PC-9 (cell line): ENCODE results near the gene UROD. TPM values are rescaled to one million over a fixed set of nuclear protein-coding genes. Genes with fewer than 3 reads are reported as not detected.

ENCODE experiments used
- BruUV-seq: library from RNA; stranded (reverse); fragments of 400-500 nt; replicated peaks from 2 replicates; lab custom pipeline; 2021; lab: Mats Ljungman, UMichigan
- CTCF ChIA-PET: fragments of 300-600 bp; sonication (Branson Sonifier 250); formaldehyde crosslinking; loops from one replicate; lab custom pipeline; 2022; ENCODE audit warnings: antibody characterized with exemption; lab: Charles Lee
- POLR2A ChIA-PET: fragments of 300-600 bp; sonication (Branson Sonifier 250); formaldehyde crosslinking; loops from one replicate; lab custom pipeline; 2022; ENCODE audit warnings: antibody characterized with exemption; ENCODE audit not compliant: unreplicated experiment; lab: Charles Lee
- DNase-seq, 2 experiments: peaks; one replicate each; pipeline versions ENCODE4 v3.0.0 to v3.0.0-alpha.2; 2015 to 2022; ENCODE audit warnings: mixed read lengths in 1 of 2
- H2AFZ ChIP-seq: fragments of 200-600 bp; sonication (generic); 2 replicates; pipeline ENCODE4 v1.8.1; 2017; ENCODE audit warnings: antibody characterized with exemption
- H3F3A ChIP-seq: fragments of 200-600 bp; sonication (generic); 2 replicates; pipeline ENCODE4 v1.8.1; 2017; ENCODE audit warnings: antibody characterized with exemption, mild to moderate bottlenecking, low read depth; ENCODE audit not compliant: insufficient read depth
- H3K27ac ChIP-seq: fragments of 200-600 bp; sonication (generic); 2 replicates; pipeline ENCODE4 v1.6.1; 2016; ENCODE audit warnings: mixed run types
- H3K27me3 ChIP-seq: fragments of 200-600 bp; sonication (generic); 2 replicates; pipeline ENCODE4 v1.6.1; 2016; ENCODE audit warnings: low read depth, mixed run types; ENCODE audit not compliant: insufficient read depth
- H3K36me3 ChIP-seq: fragments of 200-600 bp; sonication (generic); 2 replicates; pipeline ENCODE4 v1.6.1; 2016; ENCODE audit warnings: low read depth, mixed run types
- H3K4me1 ChIP-seq: fragments of 200-600 bp; sonication (generic); replicated peaks from 2 replicates; pipeline ENCODE4 v1.6.1; 2016; ENCODE audit warnings: mixed run types; ENCODE audit not compliant: insufficient read depth
- H3K4me2 ChIP-seq: fragments of 200-600 bp; sonication (generic); 2 replicates; pipeline ENCODE4 v1.6.1; 2017; ENCODE audit warnings: mixed run types
- H3K4me3 ChIP-seq: fragments of 200-600 bp; sonication (generic); 2 replicates; pipeline ENCODE4 v1.6.1; 2016; ENCODE audit warnings: mixed run types
- H3K79me2 ChIP-seq: fragments of 200-600 bp; sonication (generic); 2 replicates; pipeline ENCODE4 v1.6.1; 2017; ENCODE audit warnings: low read depth, mixed run types
- H3K9me2 ChIP-seq: fragments of 200-600 bp; sonication (generic); 2 replicates; pipeline ENCODE4 v1.8.1; 2017; ENCODE audit warnings: mild to moderate bottlenecking; ENCODE audit not compliant: insufficient read depth
- H3K9me3 ChIP-seq: fragments of 200-600 bp; sonication (generic); 2 replicates; pipeline ENCODE4 v1.8.1; 2016; ENCODE audit warnings: low read depth; ENCODE audit not compliant: insufficient read depth
- H4K20me1 ChIP-seq: fragments of 200-600 bp; sonication (generic); 2 replicates; pipeline ENCODE4 v1.8.1; 2017; ENCODE audit not compliant: insufficient read depth
- EZH2 ChIP-seq: fragments of 200-600 bp; sonication (generic); IDR thresholded peaks from 2 replicates; pipeline ENCODE4 v1.8.0; 2017; ENCODE audit warnings: antibody characterized with exemption, low read depth
- intact Hi-C: fragments of 100-400 bp; cut with micrococcal nuclease; formaldehyde crosslinking; loops from one replicate; pipeline ENCODE4 v1.10.0; 2022; ENCODE audit not compliant: unreplicated experiment
- total RNA-seq: library from RNA; stranded (reverse); gene quantifications from 2 replicates; pipeline ENCODE4 v1.2.3, GENCODE V29; 2021
- TF ChIP-seq, protein P1 (sequence below): fragments of 200-600 bp; sonication (generic); conservative IDR thresholded peaks from 2 replicates; pipeline ENCODE4 v1.6.1; 2017; ENCODE audit warnings: mixed run types, antibody characterized with exemption, mild to moderate bottlenecking, moderate library complexity

UROD gene
- total RNA-seq, 1 experiment from 2014 or later: 81.1 TPM

DNA sequence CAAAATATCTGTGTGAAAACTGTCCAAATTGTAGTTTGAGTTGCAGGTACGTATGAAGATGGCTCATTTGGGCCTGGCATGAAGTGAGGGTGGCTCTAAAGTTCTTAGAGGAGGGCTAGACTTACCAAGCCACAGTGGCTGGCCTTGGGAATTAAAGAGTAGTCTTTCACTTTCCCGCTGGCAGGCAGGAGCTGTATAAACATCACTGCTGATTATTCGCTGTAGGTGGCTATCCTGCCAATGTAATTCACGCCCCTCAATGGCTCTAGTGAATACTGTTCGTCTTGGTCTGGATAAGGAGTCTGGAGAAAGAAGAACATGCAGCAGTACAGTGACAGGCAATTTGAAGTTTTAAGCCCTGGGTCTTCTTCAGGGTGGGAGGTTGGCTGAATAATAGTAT is 31.0 kb downstream of the UROD start:
- Histone ChIP-seq H3K9me2 (no peaks in the 10 kb centered on the region), H3K27me3 (no peaks in the 10 kb centered on the region), H3K27ac (no peak overlapping the region), H3K79me2 (no peaks in the 10 kb centered on the region), H3K9me3 (no peaks in the 10 kb centered on the region), H4K20me1 (no peaks in the 10 kb centered on the region), H3K4me1 (no peaks in the 10 kb centered on the region), H3K4me2 (no peak overlapping the region), H3K4me3 (no peak overlapping the region), H3F3A (0 out of 2 replicates have a peak, but pooled peaks cover 1% of the 10 kb centered on the region), H3K36me3 (no peaks in the 10 kb centered on the region), H2AFZ (no peak overlapping the region)
- intact Hi-C loops: no loop called here
- CTCF ChIA-PET: interaction anchor here (0.6 kb wide), 1 partner anchor 482 kb away, joined by 3 read pairs; no protein-coding TSS in a partner anchor
- POLR2A ChIA-PET: no interaction called here
- BruUV-seq: no TSS peak
- no peak for DNase-seq
- TF ChIP-seq, protein P1, sequence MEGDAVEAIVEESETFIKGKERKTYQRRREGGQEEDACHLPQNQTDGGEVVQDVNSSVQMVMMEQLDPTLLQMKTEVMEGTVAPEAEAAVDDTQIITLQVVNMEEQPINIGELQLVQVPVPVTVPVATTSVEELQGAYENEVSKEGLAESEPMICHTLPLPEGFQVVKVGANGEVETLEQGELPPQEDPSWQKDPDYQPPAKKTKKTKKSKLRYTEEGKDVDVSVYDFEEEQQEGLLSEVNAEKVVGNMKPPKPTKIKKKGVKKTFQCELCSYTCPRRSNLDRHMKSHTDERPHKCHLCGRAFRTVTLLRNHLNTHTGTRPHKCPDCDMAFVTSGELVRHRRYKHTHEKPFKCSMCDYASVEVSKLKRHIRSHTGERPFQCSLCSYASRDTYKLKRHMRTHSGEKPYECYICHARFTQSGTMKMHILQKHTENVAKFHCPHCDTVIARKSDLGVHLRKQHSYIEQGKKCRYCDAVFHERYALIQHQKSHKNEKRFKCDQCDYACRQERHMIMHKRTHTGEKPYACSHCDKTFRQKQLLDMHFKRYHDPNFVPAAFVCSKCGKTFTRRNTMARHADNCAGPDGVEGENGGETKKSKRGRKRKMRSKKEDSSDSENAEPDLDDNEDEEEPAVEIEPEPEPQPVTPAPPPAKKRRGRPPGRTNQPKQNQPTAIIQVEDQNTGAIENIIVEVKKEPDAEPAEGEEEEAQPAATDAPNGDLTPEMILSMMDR: no peak
- TF ChIP-seq EZH2: no peak

DNA sequence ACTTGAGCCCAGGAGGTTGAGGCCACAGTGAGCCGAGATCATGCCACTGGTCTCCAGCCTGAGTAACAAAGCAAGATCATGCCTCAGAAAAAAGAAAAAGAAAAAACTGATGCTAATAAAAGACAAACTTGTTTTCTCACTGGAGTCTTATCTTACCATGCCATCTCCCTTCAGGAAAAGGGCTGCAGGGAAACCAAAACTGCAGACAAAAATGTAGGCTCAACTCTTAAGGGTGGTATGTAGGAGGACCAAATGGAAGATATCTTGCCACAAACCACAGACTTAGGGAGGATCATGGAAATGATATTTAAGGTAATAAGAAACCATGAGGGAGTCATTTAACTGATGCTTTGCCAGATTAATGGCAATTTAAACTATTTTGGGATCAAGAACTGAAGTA is 32.9 kb downstream of the UROD start:
- no peak overlapping the region for H3K27ac ChIP-seq
- H3K79me2 ChIP-seq: no peaks in the 10 kb centered on the region
- no peaks in the 10 kb centered on the region for H3K9me2 ChIP-seq
- no peaks in the 10 kb centered on the region for H4K20me1 ChIP-seq
- no peak overlapping the region for H2AFZ ChIP-seq
- H3K9me3 ChIP-seq: no peaks in the 10 kb centered on the region
- TF ChIP-seq EZH2: no peak
- TF ChIP-seq, protein P1: no peak
- no peak overlapping the region for H3K4me3 ChIP-seq
- intact Hi-C loops: no loop called here
- no peaks in the 10 kb centered on the region for H3F3A ChIP-seq
- DNase-seq: no peak
- H3K4me2 ChIP-seq: no peak overlapping the region
- no peaks in the 10 kb centered on the region for H3K36me3 ChIP-seq
- no peaks in the 10 kb centered on the region for H3K4me1 ChIP-seq
- POLR2A ChIA-PET: no interaction called here
- BruUV-seq: no TSS peak
- CTCF ChIA-PET: no interaction called here
- H3K27me3 ChIP-seq: no peaks in the 10 kb centered on the region

DNA sequence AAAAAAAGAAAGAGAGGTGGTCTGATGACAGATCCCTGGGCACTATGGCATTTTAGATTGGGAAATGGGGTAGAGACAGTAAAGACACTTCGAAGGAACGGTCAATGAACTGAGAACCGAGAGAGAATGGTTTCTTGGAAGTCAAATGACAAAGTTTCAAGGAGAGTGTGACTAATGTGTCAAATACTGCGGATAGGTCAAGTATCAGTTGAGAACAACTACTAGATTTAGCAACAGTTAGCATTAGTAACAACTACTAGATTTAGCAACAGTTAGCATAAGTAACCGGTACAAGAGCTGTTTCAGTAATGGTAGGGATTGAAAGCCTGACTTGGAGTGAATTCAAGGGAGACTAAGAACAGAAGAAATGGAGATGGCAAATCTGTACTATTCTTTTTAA is 35.0 kb downstream of the UROD start:
- POLR2A ChIA-PET: interaction anchor here (0.6 kb wide), 1 partner anchor 511 kb away, joined by 7 read pairs; no protein-coding TSS in a partner anchor
- DNase-seq: no peak
- no peak for TF ChIP-seq EZH2
- TF ChIP-seq, protein P1: no peak

More for the DNA sequence above, 35.0 kb downstream of the UROD start:
- CTCF ChIA-PET: no interaction called here
- Histone ChIP-seq H3K27me3 (no peaks in the 10 kb centered on the region), H3K4me1 (no peaks in the 10 kb centered on the region), H3K36me3 (no peaks in the 10 kb centered on the region), H3K4me3 (no peak overlapping the region), H3K79me2 (no peaks in the 10 kb centered on the region), H3K9me3 (no peaks in the 10 kb centered on the region), H3F3A (no peaks in the 10 kb centered on the region), H3K4me2 (no peak overlapping the region), H3K9me2 (no peaks in the 10 kb centered on the region), H2AFZ (no peak overlapping the region), H4K20me1 (no peaks in the 10 kb centered on the region), H3K27ac (no peak overlapping the region)
- intact Hi-C loops: no loop called here
- no TSS peak for BruUV-seq
